ENCODE data around the gene AGA. TPM values are rescaled to one million over a fixed set of nuclear protein-coding genes. Genes with fewer than 3 reads are reported as not detected.

Gene AGA
- total and polyA plus RNA-seq, 9 donors: 8.9 to 25.0 (median 17.6) TPM

DNA sequence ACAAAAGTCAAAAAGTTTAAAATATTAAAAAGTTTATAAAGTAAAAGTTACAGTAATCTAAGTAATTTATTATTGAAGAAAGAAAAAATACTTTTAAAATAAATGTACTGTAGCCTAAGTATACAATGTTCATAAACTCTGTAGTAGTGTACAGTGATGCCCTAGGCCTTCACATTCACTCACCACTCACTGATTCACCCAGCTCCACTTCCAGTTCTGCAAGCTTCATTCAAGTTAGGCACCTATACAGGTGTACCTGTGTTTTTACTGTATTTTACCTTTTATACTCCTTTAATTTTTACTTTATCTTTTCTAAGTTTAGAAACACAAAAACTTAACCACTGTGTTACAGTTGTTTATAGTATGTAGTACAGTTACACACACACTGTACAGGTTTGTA lies 40.1 kb upstream of the AGA start:
- H3K4me3 ChIP-seq: no peak overlapping the region
- no peak overlapping the region for H3K27ac ChIP-seq
- no peaks in the 10 kb centered on the region for H3K4me1 ChIP-seq (ENCODE audit: insufficient read depth)
- no peak for DNase-seq
- no peaks in the 10 kb centered on the region for H3K9me3 ChIP-seq
- TF ChIP-seq, protein P1, sequence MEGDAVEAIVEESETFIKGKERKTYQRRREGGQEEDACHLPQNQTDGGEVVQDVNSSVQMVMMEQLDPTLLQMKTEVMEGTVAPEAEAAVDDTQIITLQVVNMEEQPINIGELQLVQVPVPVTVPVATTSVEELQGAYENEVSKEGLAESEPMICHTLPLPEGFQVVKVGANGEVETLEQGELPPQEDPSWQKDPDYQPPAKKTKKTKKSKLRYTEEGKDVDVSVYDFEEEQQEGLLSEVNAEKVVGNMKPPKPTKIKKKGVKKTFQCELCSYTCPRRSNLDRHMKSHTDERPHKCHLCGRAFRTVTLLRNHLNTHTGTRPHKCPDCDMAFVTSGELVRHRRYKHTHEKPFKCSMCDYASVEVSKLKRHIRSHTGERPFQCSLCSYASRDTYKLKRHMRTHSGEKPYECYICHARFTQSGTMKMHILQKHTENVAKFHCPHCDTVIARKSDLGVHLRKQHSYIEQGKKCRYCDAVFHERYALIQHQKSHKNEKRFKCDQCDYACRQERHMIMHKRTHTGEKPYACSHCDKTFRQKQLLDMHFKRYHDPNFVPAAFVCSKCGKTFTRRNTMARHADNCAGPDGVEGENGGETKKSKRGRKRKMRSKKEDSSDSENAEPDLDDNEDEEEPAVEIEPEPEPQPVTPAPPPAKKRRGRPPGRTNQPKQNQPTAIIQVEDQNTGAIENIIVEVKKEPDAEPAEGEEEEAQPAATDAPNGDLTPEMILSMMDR (IDR thresholded peaks at IDR 0.05): no peak
- no peak for TF ChIP-seq POLR2A (IDR thresholded peaks at IDR 0.05)
- no peak for TF ChIP-seq EP300 (IDR thresholded peaks at IDR 0.05)
- no peaks in the 10 kb centered on the region for H3K36me3 ChIP-seq
- intact Hi-C loops (cut with DNase I): no loop called here
- H3K27me3 ChIP-seq: no peaks in the 10 kb centered on the region

DNA sequence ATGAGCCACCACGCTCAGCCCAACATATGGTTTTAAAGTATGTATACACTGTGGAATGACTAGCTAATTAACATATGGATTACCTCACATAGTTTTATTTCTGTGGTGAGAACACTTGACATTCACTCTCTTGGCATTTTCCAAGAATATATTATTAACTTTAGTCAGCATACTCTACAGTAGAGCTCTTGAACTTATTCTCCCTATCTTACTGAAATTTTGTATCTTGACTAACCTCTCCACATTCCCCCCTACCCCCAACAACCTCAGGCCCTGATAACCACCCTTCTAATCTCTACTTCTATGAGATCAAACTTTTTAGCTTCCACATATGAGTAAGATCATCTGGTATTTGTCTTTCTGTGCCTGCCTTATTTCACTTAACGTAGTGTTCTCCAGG lies 38.6 kb upstream of the AGA start:
- TF ChIP-seq POLR2A (IDR thresholded peaks at IDR 0.05): no peak
- TF ChIP-seq EP300 (IDR thresholded peaks at IDR 0.05): no peak
- TF ChIP-seq, protein P1 (IDR thresholded peaks at IDR 0.05): no peak
- intact Hi-C loops (cut with DNase I): no loop called here
- WGBS, 3 donors: 86 to 93% (median 88%) methylated on average over 2 of the region's 2 CpGs
- DNase-seq: no peak
- H3K27ac ChIP-seq: no peak overlapping the region
- H3K36me3 ChIP-seq: no peaks in the 10 kb centered on the region
- no peaks in the 10 kb centered on the region for H3K27me3 ChIP-seq
- no peaks in the 10 kb centered on the region for H3K9me3 ChIP-seq
- H3K4me1 ChIP-seq (ENCODE audit: insufficient read depth): no peaks in the 10 kb centered on the region
- H3K4me3 ChIP-seq: no peak overlapping the region

DNA sequence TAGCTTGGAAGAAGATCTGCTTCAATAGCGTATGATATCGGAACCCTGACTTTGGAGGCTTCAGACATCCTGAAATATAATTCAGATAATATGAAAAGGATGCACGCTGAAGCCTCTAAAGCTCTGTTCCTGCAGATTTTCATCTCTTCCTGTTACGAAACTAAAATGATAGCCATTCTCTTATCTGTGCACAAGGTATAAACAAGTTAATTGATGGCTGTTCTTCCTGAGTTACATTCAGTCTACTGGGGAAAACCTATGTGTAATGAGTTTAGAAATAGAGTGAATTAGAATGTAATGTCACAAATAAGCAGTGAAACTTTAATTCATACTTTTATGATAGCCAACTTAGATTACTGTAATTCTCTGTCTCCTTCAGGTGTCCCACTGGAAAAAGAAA lies 36.8 kb upstream of the AGA start:
- intact Hi-C loops (cut with DNase I): no loop called here

DNA sequence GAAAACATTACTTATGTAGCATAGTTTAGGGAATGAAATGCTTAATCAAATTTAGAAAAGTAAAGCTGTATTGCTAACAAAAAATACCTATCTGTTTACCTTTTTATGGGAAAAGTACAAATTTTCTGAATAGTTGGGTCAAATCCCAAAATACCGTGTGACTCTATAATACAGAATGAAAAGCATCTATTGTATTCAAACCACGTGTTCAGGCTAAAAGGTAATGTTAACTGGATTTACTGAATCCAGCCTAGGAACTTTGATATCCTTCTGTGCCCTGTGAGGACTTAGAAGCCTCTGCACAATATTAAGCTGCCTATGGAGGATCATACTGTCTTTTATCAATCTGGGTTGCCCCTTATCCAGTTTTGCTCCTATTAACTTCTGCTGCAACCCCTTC lies 36.3 kb upstream of the AGA start:
- no peak overlapping the region for H3K4me3 ChIP-seq
- intact Hi-C loops (cut with DNase I): no loop called here
- no peak for DNase-seq

More for the DNA sequence above, 36.8 kb upstream of the AGA start:
- no peak overlapping the region for H3K4me3 ChIP-seq
- no peaks in the 10 kb centered on the region for H3K36me3 ChIP-seq
- no peaks in the 10 kb centered on the region for H3K27me3 ChIP-seq
- no peaks in the 10 kb centered on the region for H3K4me1 ChIP-seq (ENCODE audit: insufficient read depth)
- H3K27ac ChIP-seq: no peak overlapping the region
- DNase-seq: no peak
- TF ChIP-seq POLR2A (IDR thresholded peaks at IDR 0.05): no peak
- no peak for TF ChIP-seq EP300 (IDR thresholded peaks at IDR 0.05)
- TF ChIP-seq, protein P1 (IDR thresholded peaks at IDR 0.05): no peak
- 64 to 88% (median 87%) methylated on average over 4 of the region's 4 CpGs for WGBS, 3 donors
- H3K9me3 ChIP-seq: no peaks in the 10 kb centered on the region

More for the DNA sequence above, 36.3 kb upstream of the AGA start:
- no peak overlapping the region for H3K27ac ChIP-seq
- TF ChIP-seq EP300 (IDR thresholded peaks at IDR 0.05): no peak
- TF ChIP-seq POLR2A (IDR thresholded peaks at IDR 0.05): no peak
- TF ChIP-seq, protein P1 (IDR thresholded peaks at IDR 0.05): no peak
- no peaks in the 10 kb centered on the region for H3K36me3 ChIP-seq
- no peaks in the 10 kb centered on the region for H3K4me1 ChIP-seq (ENCODE audit: insufficient read depth)
- no peaks in the 10 kb centered on the region for H3K9me3 ChIP-seq
- 37 to 50% (median 38%) methylated on average over 2 of the region's 2 CpGs for WGBS, 3 donors
- no peaks in the 10 kb centered on the region for H3K27me3 ChIP-seq

Data from ovary (tissue), 9 donors.